Left forelimb (tissue), 1 donor: ENCODE measurements around the gene TMEM256.

Source experiments
- DNase-seq: peaks from one replicate; pipeline ENCODE4 v3.0.0-alpha.2; 2018; ENCODE audit warnings: low spot score

TMEM256 gene

DNA sequence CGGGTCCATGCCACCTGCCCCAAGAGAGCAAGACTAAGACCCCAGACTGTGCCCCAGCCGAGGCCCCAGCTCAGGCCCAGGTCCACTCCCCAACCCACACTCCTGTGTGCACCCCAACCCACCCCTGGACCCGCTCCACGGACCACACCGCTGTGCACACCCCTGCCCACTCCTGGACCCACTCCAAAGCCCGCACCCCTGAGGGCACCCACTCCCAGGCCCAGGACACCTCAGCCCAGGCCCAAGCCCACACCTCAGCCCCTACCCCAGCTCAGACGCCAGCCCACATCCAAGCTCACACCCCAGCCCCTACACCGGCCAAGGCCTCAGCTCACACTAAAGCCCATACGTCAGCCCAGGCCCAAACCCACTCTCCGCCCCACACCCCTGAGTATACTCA, 25.8 kb upstream of the TMEM256 start:
- no peak for DNase-seq

- DNase-seq = no peak
These were observed 24.7 kb upstream of the TMEM256 start, which contains the start of gene SPEM3 for GRCh38 chr17:7428557-7428956. SPEM3 (plus strand) TSS chr17:7428857; CDS start chr17:7428903, 46 bp downstream.

DNA sequence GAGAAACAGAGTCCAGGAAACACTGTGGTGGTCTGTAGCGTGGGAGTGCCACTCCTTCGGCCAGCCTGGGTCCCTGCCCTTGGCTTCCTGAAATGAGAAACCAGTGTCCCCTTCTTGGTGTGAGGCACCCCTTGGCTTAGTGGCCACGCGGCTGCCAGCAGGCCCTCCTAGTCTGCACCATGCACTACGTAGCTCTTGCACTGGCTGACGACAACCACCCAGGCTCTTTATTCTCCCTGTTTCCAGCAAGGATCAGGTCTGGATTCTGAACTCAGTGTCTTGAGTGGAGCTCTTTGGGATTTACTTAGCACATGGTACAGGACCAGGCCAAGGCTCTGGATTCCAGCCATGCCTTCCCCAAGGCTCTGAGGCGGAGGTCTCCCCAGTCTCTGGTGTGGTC, 23.7 kb upstream of the TMEM256 start:
- no peak for DNase-seq

DNA sequence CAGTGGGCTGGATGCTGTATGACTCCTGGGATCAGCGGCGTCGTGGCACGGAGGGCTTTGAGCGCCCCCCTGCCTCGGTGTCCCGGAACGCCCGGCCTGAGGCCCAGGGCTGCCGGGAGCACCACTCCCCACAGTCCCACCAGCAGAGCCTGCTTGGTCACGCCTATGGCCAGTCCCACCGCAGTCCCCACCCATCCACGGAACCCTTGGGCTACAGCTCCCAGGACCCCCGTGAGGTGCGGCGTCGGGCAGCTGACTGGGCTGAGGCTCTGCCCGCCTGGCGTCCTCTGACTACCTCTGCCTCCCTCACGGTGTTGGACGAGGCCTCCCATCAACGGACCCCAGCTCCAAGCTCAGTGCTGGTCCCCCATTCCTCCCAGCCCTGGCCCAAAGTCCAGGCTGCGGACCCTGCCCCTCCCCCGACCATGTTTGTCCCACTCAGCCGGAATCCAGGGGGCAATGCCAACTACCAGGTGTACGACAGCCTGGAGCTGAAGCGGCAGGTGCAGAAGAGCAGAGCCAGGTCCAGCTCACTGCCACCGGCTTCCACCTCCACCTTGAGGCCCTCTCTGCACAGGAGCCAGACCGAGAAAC, 23.1 kb upstream of the TMEM256 start:
- DNase-seq = no peak

- no peak for DNase-seq
These were observed 22.4 kb upstream of the TMEM256 start for GRCh38 chr17:7426203-7426863.

- no peak for DNase-seq
These were observed 21.9 kb upstream of the TMEM256 start for GRCh38 chr17:7425756-7426155.

GRCh38 chr17:7425316-7425715, 21.4 kb upstream of the TMEM256 start, which contains the start of gene SPEM2:
SPEM2 (plus strand) TSS chr17:7425616; CDS start chr17:7425689, 73 bp downstream.
- DNase-seq = no peak

DNA sequence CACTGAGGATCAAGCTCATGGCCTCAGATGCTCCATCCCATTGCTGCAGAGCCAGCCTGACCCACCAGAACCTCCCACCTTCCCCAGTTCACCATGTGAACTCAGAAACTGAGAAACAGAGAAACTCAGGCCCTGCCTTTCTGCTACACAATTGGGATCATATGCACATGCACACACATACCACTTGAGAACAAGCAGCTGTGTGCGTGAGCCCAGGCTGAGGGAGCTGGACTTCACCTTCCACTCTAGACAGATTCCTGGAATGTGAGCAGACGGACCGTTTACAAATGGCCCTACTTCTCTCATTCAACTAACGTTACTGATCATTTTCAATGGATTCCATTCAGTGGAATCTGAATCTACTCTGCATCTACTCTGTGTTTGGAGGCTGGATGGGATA, 19.8 kb upstream of the TMEM256 start:
- DNase-seq = no peak

GRCh38 chr17:7421186-7421585, 17.3 kb upstream of the TMEM256 start:
- DNase-seq = no peak

- no peak for DNase-seq
These were observed 16.1 kb upstream of the TMEM256 start, which contains the start of gene SPEM1 for GRCh38 chr17:7419819-7420610. SPEM1 (plus strand) TSS chr17:7420324; CDS start chr17:7420385, 61 bp downstream.

- DNase-seq = no peak
These were observed 14.7 kb upstream of the TMEM256 start for GRCh38 chr17:7418472-7419152.

- no peak for DNase-seq
These were observed 13.3 kb upstream of the TMEM256 start for GRCh38 chr17:7417056-7417655.

GRCh38 chr17:7416323-7416722, 12.4 kb upstream of the TMEM256 start:
- DNase-seq = no peak

GRCh38 chr17:7415784-7416183, 11.9 kb upstream of the TMEM256 start:
- DNase-seq = no peak

DNA sequence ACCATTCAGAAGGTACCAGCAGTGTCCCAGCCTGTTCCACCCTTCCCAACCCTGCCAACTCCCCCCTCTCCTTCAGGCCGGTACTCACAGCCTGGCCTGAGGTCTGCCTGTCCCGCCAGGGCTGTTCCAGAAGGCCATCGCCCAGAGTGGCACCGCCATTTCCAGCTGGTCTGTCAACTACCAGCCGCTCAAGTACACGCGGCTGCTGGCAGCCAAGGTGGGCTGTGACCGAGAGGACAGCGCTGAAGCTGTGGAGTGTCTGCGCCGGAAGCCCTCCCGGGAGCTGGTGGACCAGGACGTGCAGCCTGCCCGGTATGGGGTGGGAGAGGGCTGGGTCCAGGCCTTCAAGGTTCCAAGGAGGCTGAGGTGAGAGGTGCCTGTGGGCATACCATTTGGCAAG, 10.9 kb upstream of the TMEM256 start:
- DNase-seq = no peak

DNA sequence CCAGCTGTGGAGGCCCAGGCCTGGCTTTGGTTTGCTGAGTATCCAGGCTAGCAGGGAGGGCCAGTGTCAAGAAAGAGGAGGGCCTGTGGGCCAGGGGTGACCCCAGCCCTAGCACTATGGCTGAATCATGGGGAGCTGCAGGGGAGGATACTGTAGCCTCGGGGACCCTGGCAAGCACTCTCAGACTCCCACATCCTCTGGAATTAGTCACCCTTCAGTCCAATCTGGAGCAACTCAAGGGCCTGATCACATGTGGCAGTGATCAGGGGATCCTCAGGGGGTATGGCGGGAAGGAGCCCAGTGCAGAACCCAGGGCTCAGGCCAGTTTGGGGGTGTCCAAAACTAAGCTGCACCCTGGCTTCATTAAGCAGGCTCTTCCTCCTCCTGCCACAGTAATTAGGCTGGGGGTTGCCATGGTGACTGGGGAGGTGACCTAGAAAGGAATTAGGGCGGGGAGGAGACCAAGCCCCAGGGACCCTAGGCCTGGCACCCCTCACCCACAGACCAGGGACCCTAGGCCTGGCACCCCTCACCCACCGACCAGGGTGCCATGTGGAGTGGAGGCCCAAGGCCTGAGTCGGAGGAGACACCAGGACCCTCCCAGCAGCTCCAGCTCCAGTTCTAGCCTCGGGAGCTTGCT, 9.6 kb upstream of the TMEM256 start:
- DNase-seq = no peak

GRCh38 chr17:7411427-7411750, 7.5 kb upstream of the TMEM256 start:
- no peak for DNase-seq

- no peak for DNase-seq
These were observed 6.9 kb upstream of the TMEM256 start for GRCh38 chr17:7410634-7411426.

- DNase-seq = no peak
These were observed 5.8 kb upstream of the TMEM256 start for GRCh38 chr17:7409716-7410115.

- no peak for DNase-seq
These were observed 5.0 kb upstream of the TMEM256 start for GRCh38 chr17:7408863-7409262.

GRCh38 chr17:7408252-7408727, 4.4 kb upstream of the TMEM256 start:
- no peak for DNase-seq
